ENCODE results near the gene IL13.

DNA sequence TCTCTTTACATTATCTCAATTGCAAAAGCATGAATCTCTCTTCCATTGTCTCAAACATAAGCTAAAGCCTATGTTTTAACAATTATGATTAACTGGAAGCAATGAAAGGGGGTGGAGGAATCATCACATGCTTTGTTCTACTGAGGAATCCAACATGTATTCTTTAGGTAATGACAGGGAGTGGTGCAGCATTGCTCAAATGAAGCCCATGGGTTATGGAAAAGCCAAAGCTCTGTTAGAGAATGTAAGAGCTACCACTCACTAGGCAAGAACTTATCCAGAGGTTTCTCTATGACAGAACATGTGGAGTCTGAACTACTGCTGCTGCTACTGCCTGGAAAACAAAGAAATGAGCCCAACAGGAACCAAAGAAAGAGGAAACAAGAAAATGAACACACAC, 50.7 kb downstream of the IL13 start:
- TF ChIP-seq, protein P1, sequence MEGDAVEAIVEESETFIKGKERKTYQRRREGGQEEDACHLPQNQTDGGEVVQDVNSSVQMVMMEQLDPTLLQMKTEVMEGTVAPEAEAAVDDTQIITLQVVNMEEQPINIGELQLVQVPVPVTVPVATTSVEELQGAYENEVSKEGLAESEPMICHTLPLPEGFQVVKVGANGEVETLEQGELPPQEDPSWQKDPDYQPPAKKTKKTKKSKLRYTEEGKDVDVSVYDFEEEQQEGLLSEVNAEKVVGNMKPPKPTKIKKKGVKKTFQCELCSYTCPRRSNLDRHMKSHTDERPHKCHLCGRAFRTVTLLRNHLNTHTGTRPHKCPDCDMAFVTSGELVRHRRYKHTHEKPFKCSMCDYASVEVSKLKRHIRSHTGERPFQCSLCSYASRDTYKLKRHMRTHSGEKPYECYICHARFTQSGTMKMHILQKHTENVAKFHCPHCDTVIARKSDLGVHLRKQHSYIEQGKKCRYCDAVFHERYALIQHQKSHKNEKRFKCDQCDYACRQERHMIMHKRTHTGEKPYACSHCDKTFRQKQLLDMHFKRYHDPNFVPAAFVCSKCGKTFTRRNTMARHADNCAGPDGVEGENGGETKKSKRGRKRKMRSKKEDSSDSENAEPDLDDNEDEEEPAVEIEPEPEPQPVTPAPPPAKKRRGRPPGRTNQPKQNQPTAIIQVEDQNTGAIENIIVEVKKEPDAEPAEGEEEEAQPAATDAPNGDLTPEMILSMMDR (IDR thresholded peaks at IDR 0.05) = no peak
- TF ChIP-seq EZH2 (IDR thresholded peaks at IDR 0.05) = no peak
- TF ChIP-seq EZH2phosphoT487 (IDR thresholded peaks at IDR 0.05) = no peak

Data from neural progenitor cell (in vitro differentiated cells).